ENCODE results near the gene DUSP23.

DUSP23 gene

GRCh38 chr1:159780583-159781582 is at the start of gene DUSP23:
TSS of gene DUSP23 (plus strand) at chr1:159780962. CDS start at chr1:159781101, 139 bp downstream.
- peak; percentile 95 for DNase-seq

- no peak for DNase-seq
These were observed 43.4 kb upstream of the DUSP23 start for GRCh38 chr1:159737238-159737916.

DNA sequence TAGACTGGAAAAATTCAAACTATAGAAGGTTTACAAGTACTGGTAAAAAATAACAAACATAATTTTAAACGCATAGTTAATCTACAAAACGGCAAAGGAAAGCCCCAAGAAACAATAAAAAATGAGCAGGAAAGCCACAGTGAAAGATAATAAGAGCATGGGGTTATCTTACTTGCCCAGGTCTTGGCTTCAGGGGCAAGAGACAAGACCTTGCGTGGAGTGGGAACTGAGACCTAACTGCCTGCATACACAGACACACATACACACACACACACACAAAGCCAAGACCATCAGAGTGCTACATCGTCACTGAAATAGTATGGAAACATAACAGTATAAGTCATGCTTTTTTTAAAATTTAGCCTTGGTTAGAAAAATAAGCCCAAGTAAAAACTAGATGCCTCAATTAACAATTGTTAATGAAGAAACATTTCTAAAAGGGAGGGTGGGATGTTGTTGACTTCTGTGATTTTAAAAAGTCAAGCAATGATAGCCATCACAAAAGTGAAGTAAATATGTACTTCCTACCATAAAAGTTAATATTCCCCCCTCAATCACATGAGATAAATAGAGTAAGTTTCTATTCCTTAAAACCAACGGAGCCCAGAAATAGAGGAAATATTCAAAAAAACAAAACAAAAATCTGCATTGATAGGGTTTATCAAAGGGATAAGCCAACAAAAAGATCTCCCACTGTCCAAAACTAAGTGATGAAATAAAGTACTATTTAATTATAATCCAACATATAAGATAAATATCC is 36.9 kb upstream of the DUSP23 start:
- no peak for DNase-seq

GRCh38 chr1:159746666-159747065 is 34.1 kb upstream of the DUSP23 start:
- DNase-seq = no peak

- DNase-seq = no peak
These were observed 32.4 kb upstream of the DUSP23 start for GRCh38 chr1:159748370-159748769.

DNA sequence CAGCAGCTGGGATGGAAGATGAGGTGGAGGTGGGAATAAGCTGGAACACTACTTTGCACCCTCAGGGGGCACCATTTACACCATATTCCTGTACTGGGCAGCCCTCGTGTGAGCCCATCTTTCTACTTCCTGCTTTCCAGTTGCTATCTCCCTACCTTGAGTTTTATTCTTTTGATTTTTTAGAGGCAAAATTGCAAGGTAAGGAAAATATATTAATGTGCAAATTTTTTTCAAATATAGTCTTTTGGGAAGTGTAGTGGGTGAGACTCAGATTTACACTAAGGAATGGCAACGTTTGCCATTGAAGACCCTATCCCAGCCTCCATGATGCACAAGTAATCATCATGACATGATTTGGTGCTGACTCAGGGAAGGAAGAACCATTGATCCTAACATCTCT is 31.1 kb upstream of the DUSP23 start:
- DNase-seq = no peak

GRCh38 chr1:159750621-159751020 is 30.1 kb upstream of the DUSP23 start:
- DNase-seq = no peak

DNA sequence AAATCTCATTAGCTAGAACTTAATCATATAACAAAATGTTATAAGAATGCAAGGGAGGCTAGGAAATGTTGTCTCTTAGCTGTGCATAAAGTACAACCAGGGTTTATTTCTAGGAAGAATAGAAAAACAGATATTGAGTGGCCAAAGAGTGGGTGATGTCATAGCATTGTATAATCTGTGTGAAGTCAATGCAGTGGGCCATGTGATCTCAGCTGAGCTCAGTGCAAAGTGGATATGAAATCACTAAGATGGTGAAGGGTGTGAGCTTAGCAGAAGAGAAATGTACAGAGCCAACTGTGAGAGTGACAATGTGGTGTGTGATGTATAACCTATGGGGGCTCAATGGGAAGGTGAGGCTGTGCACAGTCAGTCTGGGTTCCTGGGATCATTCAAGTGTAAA is 29.7 kb upstream of the DUSP23 start:
- DNase-seq = no peak

GRCh38 chr1:159752135-159752580 is 28.6 kb upstream of the DUSP23 start:
- DNase-seq = no peak

- DNase-seq = no peak
These were observed 27.4 kb upstream of the DUSP23 start for GRCh38 chr1:159753386-159753785.

- no peak for DNase-seq
These were observed 25.2 kb upstream of the DUSP23 start for GRCh38 chr1:159755451-159756007.

DNA sequence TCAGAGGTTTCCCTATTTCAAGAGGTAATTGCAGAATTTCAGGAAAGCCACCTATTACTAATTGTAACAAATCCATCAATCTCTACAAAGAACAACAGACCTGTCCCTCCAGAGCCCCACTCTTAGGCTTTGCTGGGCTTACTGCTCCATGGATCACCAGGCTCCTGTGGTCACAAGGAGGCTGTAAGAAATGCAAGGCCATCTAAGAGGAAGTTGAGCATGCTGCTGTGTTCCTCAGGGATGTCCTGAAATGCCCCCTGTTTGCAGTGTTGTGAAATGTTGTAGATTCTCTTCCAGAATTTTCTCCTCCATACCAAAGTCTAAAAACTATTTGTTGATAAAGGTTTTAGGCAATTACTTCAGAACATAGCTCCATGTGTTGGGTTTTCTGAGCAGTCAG is 24.4 kb upstream of the DUSP23 start:
- no peak for DNase-seq

DNA sequence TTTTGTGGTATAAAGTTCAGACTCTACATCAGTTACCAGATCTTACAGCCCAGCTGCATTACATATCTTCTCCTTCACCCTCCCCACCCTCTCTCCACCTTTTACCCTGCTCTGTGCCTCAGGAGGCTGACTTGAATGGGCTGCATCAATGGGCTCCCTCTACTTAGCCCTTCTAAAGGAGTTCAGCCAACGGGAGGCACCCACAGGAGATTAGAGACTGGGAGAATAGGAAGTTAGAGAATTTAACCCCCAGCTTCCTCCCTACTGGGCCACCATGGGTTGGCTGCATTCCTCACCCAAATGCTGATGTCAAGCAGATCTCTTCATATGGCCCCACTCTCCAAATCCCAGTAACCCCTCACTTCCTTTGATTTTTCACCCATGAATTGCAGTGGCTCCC is 17.1 kb upstream of the DUSP23 start:
- no peak for DNase-seq

- no peak for DNase-seq
These were observed 15.0 kb upstream of the DUSP23 start for GRCh38 chr1:159765806-159766205.

GRCh38 chr1:159771127-159771895 is 9.5 kb upstream of the DUSP23 start:
- DNase-seq = no peak

DNA sequence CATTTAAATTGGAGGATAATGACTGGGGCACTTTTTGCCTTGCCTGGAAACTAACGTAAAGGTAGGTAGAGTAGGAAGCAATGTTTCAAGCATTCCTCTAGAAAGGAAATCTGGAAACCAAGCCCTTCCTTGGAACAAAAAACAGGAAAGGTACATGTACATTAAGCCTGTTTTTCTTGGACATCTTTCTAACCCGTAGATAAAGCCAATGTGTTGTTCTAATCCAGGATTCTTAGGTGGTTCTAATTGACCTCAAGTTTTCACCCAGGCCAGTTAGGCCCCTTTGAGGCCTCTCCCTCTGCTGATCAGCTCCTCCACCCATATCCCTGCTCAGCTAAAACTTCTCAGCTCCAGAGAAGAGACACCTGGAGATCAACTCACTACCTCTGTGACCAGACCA is 6.3 kb upstream of the DUSP23 start:
- no peak for DNase-seq

DNA sequence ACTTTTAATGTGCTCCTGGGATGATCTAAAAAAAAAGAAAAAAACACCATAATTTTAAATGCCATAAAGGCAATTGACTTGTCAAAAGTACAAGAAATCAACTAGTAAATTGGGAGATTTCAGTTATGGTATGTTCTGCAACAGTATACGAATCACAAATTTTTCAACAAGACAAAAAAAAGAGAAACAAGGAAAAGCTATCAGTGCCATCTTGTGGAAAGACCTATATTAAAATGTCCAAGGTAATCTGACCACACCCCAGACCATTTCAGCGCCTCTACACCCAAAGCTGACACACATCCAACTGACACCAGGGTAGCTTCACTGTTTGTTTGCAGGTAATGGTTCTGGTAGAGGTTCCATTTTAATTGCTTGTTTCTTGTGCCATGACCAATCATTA is 5.0 kb upstream of the DUSP23 start:
- no peak for DNase-seq

DNA sequence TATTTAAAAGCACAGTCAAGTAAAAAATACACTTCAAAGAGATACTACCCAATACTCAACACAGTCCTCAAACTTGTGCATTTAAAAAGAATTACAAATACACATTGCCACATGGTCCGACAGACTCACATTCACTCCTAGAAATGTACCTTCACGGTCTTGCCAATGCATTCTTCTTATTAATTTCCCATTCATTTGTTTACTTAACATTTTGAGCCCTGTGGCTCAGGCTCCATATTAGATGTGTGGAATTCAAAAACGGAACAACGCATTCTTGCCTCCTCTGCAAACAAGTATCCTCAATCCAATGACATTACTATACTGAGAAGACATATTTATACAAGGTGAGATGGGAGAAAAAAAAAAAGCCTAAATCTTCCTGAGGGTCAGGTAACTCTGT is 2.5 kb upstream of the DUSP23 start:
- no peak for DNase-seq

GRCh38 chr1:159779403-159779851 is 1.3 kb upstream of the DUSP23 start:
- no peak for DNase-seq

DNA sequence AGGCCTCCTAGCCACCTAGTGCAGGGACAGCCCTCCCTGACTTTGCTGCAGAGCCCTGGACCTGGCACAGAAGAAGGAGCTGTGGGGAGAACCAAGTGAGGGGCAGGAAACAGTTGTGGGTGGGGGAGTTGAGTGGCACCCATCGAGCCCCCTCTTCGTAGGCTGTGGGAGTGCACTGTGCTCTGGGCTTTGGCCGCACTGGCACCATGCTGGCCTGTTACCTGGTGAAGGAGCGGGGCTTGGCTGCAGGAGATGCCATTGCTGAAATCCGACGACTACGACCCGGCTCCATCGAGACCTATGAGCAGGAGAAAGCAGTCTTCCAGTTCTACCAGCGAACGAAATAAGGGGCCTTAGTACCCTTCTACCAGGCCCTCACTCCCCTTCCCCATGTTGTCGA is 1.2 kb downstream of the DUSP23 start:
- DNase-seq = no peak

GRCh38 chr1:159783724-159784123 is 3.0 kb downstream of the DUSP23 start:
- DNase-seq = no peak

DNA sequence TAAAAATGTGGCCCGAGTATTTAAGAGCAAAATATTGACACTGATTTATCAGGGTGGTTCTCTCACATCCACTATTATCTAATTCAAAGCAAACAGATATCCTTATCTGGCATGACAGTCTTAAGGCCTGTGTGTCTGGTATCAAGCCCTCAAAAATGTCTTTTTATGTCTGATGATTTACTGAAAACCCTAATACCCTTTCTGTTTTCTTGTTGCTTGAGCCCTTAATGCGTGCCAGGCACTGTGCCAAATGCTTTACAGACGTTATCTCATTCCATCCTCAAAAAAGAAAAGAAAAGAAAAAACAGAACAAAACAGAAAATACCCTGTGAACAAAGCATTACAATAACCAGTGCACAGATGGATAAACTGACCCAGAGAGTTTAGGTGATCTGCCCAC is 5.7 kb downstream of the DUSP23 start:
- DNase-seq = no peak
